IPS-18c (cell line): ENCODE results near the gene ZNF3.

Experiments used
- H3K4me3 ChIP-seq: 2 replicates; pipeline ENCODE4 v1.7.0; 2013; ENCODE audit warnings: low read depth, mild to moderate bottlenecking, low read length, moderate library complexity; ENCODE audit not compliant: insufficient read depth
- H3K9me3 ChIP-seq: one replicate; pipeline ENCODE4 v1.6.1; 2013; ENCODE audit warnings: mild to moderate bottlenecking, low read length, moderate library complexity; ENCODE audit not compliant: control insufficient read depth, insufficient read depth

Gene ZNF3

DNA sequence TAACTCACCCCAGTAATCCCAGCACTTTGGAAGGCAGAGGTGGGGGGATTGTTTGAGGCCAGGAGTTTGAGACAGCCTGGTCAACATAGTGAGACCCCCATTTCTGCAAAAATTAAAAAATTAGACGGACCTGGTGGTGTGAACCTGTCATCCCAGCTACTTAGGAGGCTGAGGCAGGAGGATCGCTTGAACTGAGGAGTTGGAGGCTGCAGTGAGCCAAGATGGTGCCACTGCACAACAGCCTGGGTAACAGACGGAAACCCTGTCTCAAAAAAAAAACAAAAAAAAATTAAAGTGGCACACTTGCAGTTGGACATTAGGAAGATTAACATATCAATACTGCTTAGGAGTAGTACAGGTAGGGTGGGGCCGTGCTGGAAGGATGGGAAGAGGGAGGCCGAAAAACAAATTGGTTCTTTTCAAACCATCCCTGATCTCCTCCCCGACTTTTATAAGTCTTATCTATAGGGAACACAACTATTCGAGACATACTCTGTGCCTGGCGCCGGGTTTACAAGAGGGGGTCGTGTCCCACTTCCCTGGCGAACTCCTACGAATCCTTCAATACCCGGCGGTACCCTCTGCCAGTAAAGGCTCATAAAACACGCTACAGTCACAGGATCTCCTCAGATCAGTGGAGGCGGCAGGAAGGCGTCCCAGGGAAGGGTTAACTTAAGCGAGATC is 37.0 kb upstream of the ZNF3 start:
- H3K4me3 ChIP-seq = peak overlapping the region; percentile 77

DNA sequence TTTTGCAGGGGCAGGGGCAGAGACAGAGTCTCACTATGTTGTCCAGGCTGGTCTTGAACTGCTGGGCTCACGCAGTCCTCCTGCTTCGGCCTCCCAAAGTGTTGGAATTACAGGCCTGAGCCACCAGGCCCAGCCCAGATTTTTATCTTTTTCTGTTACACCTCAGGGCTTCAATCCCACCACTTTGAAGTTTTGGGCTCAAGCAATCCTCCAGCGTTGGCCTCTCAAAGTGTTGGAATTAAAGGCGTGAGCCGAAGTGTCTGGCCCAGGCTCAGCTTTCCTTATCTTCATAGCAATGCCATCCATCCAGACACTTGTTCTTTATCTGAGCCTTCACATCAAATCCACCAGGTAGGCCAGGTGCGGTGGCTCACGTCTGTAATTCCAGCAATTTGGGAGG is 33.5 kb upstream of the ZNF3 start:
- Histone ChIP-seq H3K9me3 (no peaks in the 10 kb centered on the region), H3K4me3 (no peak overlapping the region)

More for the DNA sequence above, 37.0 kb upstream of the ZNF3 start:
- no peaks in the 10 kb centered on the region for H3K9me3 ChIP-seq

DNA sequence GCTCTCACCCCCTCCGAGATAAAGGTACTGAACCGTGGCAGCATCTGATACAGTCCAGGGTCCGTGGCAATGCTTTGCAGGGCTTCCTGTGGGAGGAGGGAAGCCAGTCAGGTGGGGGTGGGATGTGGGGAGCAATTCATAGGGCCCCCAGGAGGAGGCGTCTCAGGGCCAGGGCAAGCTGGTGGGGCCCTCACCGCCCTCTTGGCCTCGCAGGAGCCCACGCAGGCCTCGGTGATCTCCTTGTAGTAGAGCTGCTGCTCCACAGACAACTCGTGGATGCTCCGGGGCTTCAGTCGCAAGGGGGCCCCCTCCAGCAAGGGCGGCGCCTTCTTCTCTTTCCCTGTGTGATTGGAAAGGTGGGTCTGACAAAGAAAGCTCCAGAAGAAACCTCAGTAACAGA is 30.4 kb upstream of the ZNF3 start:
- H3K9me3 ChIP-seq = no peaks in the 10 kb centered on the region
- H3K4me3 ChIP-seq = no peak overlapping the region

DNA sequence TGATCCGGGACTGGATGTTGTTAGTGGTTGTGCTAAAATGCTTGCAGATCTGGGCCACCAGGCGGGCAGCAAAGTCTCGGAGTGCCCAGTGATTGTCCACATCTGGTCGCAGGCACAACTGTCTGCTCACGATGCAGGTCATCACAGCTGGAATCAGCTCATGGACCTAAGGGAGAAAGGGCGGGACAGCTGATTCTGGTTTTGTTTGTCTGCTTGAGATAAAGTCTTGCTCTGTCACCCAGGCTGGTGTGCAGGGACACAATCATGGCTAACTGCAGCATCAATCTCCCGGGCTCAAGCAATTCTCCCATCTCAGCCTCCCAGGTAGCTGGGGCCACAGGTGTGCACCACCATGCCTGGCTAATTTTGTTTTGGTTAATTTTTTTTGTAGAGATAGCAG is 29.6 kb upstream of the ZNF3 start:
- Histone ChIP-seq H3K9me3 (no peaks in the 10 kb centered on the region), H3K4me3 (no peak overlapping the region)

DNA sequence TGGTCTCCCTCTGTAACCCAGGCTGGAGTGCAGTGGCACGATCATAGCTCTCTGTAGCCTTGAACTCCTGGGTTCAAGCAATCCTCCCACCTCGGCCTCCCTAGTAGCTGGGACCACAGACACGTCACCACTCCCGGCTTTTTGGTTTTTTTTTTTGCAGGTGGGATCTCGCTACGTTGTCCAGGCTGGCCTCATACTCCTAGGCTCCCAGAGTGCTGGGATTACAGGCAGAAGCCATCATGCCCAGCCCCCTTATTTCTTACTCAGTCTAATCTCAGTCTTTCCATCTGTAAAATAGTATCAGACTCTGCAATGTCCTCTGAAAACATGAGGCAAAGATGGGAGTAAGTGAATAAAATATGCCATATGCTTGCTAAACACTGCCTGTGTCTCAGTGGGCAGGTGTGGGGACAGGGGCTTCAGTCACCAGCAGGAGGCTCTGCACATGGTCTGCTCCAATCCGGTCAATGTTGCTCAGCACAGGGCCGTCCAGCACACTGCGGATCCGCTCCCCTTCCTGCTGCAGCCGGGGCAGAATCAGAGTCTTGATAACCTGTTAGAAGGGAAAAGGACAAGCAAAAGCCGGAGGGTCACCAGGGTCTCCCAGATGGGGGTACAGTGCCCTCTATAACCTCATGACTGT is 28.1 kb upstream of the ZNF3 start:
- Histone ChIP-seq H3K4me3 (no peak overlapping the region), H3K9me3 (no peaks in the 10 kb centered on the region)

DNA sequence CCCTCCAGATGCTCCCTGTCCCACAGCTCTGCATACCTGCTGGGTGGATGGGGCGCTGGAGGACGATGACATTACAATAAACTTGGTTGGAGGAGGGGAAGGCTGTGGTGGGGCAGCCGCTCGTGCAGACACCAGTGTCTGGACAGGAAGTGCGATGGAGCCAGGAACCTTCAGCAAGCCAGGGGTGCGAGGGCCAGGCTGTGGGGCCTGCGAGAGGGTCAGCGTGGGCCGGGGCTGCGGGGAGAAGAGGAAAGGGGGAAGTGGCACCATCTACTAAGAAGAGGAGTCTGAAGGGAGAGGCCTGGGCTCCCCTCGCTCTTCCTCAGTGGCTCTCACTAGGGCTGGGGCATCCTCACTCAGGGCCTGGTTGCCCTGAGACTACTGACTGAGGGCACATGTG is 26.4 kb upstream of the ZNF3 start:
- Histone ChIP-seq H3K9me3 (no peaks in the 10 kb centered on the region), H3K4me3 (no peak overlapping the region)

DNA sequence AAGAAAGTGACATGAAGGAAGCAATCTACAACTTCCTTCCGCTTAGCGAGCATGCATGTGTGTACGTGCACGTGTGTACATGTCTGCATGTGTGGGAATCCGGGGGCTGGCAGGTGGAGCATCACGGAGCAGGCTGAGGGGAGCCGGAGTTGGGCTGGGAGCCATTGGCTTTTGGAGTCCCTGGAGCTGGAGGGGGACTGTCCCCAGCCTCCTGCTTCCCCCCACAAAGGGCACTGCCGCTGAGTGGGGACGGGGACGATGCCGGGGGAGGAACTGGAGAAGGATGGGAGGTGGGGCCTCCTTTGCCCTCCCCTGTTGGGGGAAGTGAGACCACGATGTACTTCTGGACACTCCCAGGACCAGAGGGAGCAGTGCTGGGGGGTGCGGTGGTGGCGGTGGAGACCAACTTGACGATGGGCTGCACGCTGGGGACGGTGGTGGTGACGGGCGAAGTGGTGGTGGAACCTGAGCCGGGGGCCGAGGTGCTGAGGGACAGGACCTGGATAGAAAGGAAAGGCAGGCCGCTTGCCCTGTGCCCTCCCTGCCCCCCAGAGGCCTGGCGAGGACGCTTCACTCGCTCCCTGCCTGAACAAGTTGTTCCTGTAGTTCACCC is 25.7 kb upstream of the ZNF3 start:
- H3K4me3 ChIP-seq = no peak overlapping the region
- H3K9me3 ChIP-seq = no peaks in the 10 kb centered on the region

DNA sequence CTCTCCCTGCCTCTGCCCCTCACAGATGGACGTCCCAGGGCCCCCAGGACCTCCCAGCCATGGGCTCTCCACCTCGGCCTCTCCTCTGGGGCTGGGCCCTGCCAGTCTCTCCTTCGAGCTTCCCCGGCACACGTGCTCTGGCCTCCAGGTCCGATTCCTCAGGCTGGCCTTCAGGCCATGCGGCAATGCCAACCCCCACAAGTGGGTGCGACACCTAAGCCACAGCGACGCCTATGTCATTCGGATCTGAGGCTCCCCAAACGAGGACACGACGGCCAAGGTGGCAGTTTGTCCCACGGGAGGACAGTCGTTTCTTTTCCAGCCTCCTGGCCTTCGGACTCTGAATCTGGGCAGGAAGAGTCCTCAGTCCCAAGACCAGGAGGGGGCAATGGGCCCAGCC is 25.1 kb upstream of the ZNF3 start:
- H3K4me3 ChIP-seq = no peak overlapping the region
- H3K9me3 ChIP-seq = no peaks in the 10 kb centered on the region

DNA sequence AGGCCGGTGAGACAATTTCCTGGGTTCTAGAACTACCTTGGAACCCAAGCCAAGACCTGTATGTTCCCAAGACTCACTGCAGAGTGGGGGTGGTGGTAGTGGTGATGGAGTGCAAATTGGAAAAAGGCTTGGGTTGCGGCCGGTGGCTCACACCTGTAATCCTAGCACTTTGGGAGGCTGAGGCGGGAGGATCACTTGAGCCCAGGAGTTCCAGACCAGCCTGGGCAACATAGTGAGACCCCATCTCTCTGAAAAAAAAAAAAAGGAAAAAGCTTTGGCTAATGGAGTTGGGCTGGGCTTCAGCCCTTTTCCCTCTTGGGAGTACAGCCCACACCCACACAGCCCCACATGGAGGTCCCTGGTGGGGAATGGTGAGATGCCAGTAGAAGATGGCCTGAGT is 24.0 kb upstream of the ZNF3 start:
- Histone ChIP-seq H3K4me3 (no peak overlapping the region), H3K9me3 (no peaks in the 10 kb centered on the region)

DNA sequence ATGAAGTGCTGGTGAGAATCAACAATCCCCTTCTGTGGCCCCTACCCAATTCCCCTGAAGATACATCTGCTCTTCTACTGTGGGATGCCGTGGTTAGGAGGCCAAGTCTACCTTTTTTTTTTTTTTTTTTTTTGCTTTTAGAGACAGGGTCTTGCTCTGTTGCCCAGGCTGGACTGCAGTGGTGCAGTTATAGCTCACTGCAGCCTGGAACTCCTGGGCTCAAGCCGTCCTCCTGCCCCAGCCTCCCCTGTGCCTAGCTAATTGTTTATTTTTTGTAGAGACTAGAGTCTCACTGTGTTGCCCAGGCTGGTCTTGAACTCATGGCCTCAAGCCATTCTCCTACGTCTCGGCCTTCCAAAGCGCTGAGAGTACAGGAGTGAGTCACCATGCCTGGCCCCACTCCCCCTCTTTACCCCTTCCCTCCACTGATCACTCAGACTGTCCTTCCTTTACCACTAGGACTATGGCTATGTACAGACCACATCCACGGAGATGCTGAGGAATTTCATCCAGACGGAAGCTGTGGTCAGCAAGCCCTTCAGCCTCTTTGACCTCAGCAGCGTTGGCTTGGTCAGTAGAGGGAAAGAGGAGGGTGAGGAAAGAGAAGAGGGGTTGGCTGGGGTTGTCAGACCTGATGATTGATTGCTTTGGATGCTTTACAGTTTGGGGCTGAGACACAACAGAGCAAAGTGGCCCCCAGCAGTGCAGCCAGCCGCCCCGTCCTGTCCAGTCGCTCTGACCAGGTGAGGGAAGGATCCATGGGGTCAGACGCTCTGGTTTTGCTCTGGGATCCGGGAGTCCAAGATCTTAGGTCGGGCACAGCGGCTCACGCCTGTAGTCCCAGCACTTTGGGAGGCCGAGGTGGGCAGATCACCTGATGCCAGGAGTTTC is 21.7 kb upstream of the ZNF3 start:
- H3K4me3 ChIP-seq = no peak overlapping the region
- H3K9me3 ChIP-seq = no peaks in the 10 kb centered on the region

DNA sequence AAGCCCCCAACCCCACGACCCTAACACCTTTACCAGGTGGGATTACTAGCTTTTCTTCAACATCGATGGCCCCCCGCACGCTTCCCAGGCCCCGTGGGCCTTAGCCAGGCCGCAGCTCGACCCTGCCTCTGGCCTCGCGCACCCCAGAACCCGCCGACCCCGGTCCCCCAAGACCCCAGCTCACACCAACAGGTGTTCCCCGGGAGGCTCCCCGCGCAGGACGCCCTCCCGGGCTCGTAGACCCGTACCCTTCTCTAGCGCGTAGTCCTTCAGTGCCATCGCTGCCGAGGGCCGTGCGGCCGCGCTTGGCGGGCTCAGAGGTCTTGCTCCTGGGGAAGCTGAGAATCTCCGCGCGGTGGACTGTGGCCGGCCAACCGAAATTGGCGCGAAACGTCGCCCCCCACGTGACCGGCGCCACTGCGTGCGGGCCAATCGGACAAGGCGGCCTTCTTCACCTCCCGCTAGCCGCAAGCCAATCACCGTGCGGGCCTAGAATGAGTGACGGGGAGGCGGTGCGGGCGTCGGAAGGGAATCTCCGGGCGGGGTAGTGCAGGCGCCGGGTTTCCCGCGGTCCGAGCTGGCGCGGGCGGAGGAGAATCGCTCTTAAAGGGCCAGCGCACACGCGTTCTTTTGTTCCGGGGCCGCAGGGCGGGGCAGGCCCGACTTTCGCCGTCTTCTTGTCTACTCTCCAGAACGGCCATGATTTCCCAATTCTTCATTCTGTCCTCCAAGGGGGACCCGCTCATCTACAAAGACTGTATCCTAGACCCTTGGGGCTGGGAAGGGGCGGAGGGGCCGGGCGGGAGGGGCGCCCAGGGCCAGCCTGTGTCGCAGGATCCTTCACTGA is 19.7 kb upstream of the ZNF3 start, which contains the start of the genes AP4M1 and MCM7:
Gene AP4M1, plus strand, starts transcription at position 628 of the 847 bp plus-strand sequence. Its CDS starts 72 bp downstream, at position 700.
Gene MCM7, minus strand, starts transcription at position 382 of the 847 bp plus-strand sequence. Its CDS starts 103 bp downstream, at position 279.
- no peaks in the 10 kb centered on the region for H3K9me3 ChIP-seq

DNA sequence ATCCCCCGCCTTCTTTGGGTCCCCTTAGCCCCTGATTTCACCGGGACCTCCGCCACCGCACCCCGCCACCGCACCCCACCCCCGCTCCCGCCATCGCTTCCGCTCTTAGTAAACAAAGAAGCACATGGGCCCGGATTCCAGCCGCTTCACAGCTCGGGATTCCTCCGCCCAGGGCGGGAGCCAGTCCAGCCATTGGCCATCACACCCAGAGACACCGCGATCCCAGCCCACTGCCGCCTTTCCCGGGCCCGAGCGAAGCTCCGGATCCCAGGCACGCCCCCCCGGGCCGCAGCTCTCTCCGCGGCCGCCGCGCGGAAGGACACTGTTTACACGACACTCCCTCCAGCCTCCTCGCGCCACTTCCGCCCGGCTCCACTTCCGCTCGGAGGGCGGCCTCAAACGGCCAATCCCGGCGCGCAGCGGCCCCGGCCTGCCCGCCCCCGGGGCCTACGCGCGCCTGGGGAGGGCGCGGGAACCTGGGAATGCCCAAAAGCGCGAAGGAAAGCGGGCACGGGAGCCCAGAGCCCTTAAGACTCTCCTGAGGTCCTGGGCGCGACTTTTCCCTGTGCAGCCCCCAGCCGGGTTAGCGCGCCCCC is 19.0 kb upstream of the ZNF3 start:
- no peaks in the 10 kb centered on the region for H3K9me3 ChIP-seq

More for the DNA sequence above, 19.7 kb upstream of the ZNF3 start, which contains the start of the genes AP4M1 and MCM7:
- peak within 1 kb of the TSS; percentile 66 for H3K4me3 ChIP-seq

DNA sequence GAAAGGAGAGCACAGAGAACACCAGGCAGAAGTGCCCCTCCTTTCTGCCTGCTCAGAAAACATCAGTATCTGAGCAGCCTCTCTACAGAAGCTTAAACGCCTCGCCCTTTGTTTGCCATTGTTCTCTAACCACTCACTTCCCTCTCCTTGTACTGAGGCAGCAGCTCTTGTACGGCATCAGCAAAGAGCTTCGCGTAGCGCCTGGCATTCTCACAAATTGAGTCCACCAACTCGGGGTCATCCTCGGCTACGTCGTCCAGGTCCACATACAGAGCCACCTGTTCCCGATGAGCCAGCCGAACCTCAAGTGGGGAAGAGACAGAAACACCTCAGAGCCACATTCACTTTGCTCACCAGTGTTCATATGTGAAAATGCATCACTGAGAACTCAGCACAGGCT is 17.9 kb upstream of the ZNF3 start:
- Histone ChIP-seq H3K4me3 (peak overlapping the region; percentile 66), H3K9me3 (peaks cover 2% of the 10 kb centered on the region)

More for the DNA sequence above, 19.0 kb upstream of the ZNF3 start:
- peak overlapping the region; percentile 66 for H3K4me3 ChIP-seq

DNA sequence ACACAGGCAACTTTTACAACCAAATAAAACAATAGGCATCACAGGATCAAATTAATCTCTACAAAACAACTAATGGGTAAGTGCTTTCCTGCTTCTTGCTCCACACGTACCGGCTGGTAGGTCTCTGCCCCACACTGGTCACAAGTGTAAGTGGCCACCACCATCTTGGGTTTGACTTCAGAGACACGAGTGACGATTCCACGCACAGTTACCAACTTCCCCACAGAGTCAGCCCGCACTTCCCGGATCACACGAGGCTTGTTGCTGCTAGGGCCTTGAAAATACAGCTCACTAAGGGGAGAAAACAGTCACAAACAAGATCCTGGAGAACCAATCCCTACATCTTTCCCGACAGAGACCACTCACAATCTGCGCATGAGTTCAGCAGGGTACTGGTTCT is 17.4 kb upstream of the ZNF3 start:
- Histone ChIP-seq H3K4me3 (no peak overlapping the region), H3K9me3 (peaks cover 2% of the 10 kb centered on the region)

DNA sequence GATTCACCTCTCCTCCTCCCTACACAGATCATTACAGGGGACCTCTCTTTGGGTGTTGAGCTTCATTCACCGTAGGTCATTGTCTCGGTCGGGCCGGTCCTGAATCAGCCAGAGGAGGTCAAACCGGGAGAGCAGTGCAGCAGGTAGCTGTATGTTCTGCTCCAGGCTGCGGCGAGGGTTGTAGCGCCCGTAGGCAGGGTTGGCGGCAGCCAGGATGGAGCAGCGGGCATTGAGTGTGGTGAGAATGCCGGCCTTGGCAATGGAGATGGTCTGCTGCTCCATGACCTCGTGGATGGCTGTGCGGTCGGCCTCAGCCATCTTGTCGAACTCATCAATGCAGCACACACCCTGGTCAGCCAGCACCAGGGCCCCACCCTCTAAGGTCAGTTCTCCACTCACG is 14.2 kb upstream of the ZNF3 start:
- peaks cover 2% of the 10 kb centered on the region for H3K9me3 ChIP-seq
- H3K4me3 ChIP-seq = no peak overlapping the region

DNA sequence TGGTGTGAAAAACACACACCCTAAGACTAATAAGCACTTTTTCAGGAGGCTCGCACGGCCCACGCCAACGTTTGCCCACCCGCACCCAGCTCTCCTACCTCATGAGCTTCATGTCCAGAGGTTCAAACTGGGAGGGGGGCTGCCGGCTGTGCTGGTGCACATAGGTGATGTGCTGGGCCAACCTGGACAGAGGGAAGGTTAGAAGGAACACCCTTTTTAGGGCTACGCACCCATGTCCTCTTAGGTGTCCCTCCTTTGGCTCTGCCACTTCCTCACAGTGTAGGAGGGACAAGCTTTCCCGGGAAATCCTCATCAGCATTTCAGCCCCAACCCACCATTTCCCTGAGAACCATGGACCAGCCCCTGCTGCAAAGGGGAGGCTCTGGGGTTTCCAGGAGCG is 13.8 kb upstream of the ZNF3 start:
- Histone ChIP-seq H3K4me3 (no peak overlapping the region), H3K9me3 (peaks cover 2% of the 10 kb centered on the region)
